Activated CD4-positive, alpha-beta memory T cell treated with anti-CD3 and anti-CD28 coated beads for 36 hours (primary cell): ENCODE results near the gene CACNA2D1. TPM values are rescaled to one million over a fixed set of nuclear protein-coding genes. Genes with fewer than 3 reads are reported as not detected.

Experiments used
- CTCF ChIA-PET: fragments of 350-600 bp; sonication (Branson Sonifier 250); formaldehyde crosslinking; loops from one replicate; lab custom pipeline; 2021; ENCODE audit warnings: antibody characterized with exemption, inconsistent platforms; lab: Charles Lee
- POLR2A ChIA-PET: fragments of 350-600 bp; sonication (Branson Sonifier 250); formaldehyde crosslinking; loops from one replicate; lab custom pipeline; 2021; ENCODE audit warnings: antibody characterized with exemption; lab: Charles Lee
- DNase-seq: peaks from one replicate; pipeline ENCODE4 v3.0.0-alpha.2; 2020
- H3K27ac Mint-ChIP-seq: one replicate; pipeline ENCODE4 v1.8.0; 2021; ENCODE audit warnings: mixed read lengths
- H3K27me3 Mint-ChIP-seq: one replicate; pipeline ENCODE4 v1.8.0; 2021; ENCODE audit warnings: mixed read lengths
- H3K36me3 Mint-ChIP-seq: one replicate; pipeline ENCODE4 v1.8.0; 2021; ENCODE audit warnings: mixed read lengths
- H3K4me1 Mint-ChIP-seq: one replicate; pipeline ENCODE4 v1.8.0; 2021; ENCODE audit warnings: low read depth, mixed read lengths
- H3K4me3 Mint-ChIP-seq: one replicate; pipeline ENCODE4 v1.8.0; 2021; ENCODE audit warnings: mild to moderate bottlenecking, mixed read lengths
- H3K9me3 Mint-ChIP-seq: one replicate; pipeline ENCODE4 v1.8.0; 2021; ENCODE audit warnings: mixed read lengths
- intact Hi-C: fragments of 100-400 bp; cut with micrococcal nuclease; formaldehyde crosslinking; loops from one replicate; pipeline ENCODE4 v1.15.1; 2023
- total RNA-seq, 2 experiments: library from RNA; stranded (reverse); gene quantifications; one replicate each; pipeline ENCODE4 v1.2.3, GENCODE V29; 2021

The CACNA2D1 gene
- total RNA-seq, 2 experiments from 2014 or later = not detected

- H3K9me3 Mint-ChIP-seq = peaks cover 6% of the 10 kb centered on the region
- ChIA-PET CTCF (no interaction called here), POLR2A (no interaction called here)
- intact Hi-C loops = no loop called here
- no peaks in the 10 kb centered on the region for H3K4me1 Mint-ChIP-seq
- H3K4me3 Mint-ChIP-seq = no peak overlapping the region
- no peaks in the 10 kb centered on the region for H3K36me3 Mint-ChIP-seq
- H3K27me3 Mint-ChIP-seq = no peaks in the 10 kb centered on the region
- DNase-seq = no peak
- no peak overlapping the region for H3K27ac Mint-ChIP-seq
These were observed 314.5 kb downstream of the CACNA2D1 start for GRCh38 chr7:82129091-82129490.

- Mint-ChIP-seq H3K9me3 (peaks cover 6% of the 10 kb centered on the region), H3K27me3 (no peaks in the 10 kb centered on the region), H3K4me1 (no peaks in the 10 kb centered on the region), H3K27ac (no peak overlapping the region), H3K4me3 (no peak overlapping the region), H3K36me3 (no peaks in the 10 kb centered on the region)
- CTCF ChIA-PET = no interaction called here
- DNase-seq = no peak
- POLR2A ChIA-PET = no interaction called here
- intact Hi-C loops = no loop called here
These were observed 315.0 kb downstream of the CACNA2D1 start for GRCh38 chr7:82128546-82128945.

- no peak for DNase-seq
- no peak overlapping the region for H3K4me3 Mint-ChIP-seq
- no peaks in the 10 kb centered on the region for H3K36me3 Mint-ChIP-seq
- H3K4me1 Mint-ChIP-seq = no peaks in the 10 kb centered on the region
- ChIA-PET CTCF (no interaction called here), POLR2A (no interaction called here)
- no peaks in the 10 kb centered on the region for H3K27me3 Mint-ChIP-seq
- peaks cover 4% of the 10 kb centered on the region for H3K9me3 Mint-ChIP-seq
- intact Hi-C loops = no loop called here
- no peak overlapping the region for H3K27ac Mint-ChIP-seq
These were observed 317.0 kb downstream of the CACNA2D1 start for GRCh38 chr7:82126576-82126975.

GRCh38 chr7:82124445-82124844 lies 319.1 kb downstream of the CACNA2D1 start:
- intact Hi-C loops = no loop called here
- POLR2A ChIA-PET = no interaction called here
- H3K9me3 Mint-ChIP-seq = peaks cover 4% of the 10 kb centered on the region
- no peak overlapping the region for H3K4me3 Mint-ChIP-seq
- H3K27me3 Mint-ChIP-seq = no peaks in the 10 kb centered on the region
- H3K27ac Mint-ChIP-seq = no peak overlapping the region
- H3K4me1 Mint-ChIP-seq = no peaks in the 10 kb centered on the region
- DNase-seq = no peak
- H3K36me3 Mint-ChIP-seq = no peaks in the 10 kb centered on the region
- CTCF ChIA-PET = no interaction called here

DNA sequence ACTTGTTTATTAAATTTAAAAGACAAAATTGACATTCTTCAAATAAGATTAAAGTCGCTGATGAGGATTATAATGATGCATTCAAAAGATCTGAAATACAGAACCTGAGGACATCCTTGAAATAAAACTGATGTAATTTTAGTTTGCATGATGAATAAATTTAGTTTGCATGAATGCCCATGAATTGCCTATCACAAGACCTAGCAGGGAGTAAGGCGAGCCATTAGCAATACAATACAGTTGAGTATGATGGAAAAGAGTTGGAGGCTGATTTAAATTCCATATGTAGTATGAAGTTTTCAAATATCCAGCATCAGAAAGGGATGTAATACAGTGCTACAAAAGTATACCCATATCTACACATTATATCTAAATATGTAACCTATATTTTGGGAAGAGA lies 321.3 kb downstream of the CACNA2D1 start:
- CTCF ChIA-PET = no interaction called here
- POLR2A ChIA-PET = no interaction called here
- H3K4me3 Mint-ChIP-seq = no peak overlapping the region

DNA sequence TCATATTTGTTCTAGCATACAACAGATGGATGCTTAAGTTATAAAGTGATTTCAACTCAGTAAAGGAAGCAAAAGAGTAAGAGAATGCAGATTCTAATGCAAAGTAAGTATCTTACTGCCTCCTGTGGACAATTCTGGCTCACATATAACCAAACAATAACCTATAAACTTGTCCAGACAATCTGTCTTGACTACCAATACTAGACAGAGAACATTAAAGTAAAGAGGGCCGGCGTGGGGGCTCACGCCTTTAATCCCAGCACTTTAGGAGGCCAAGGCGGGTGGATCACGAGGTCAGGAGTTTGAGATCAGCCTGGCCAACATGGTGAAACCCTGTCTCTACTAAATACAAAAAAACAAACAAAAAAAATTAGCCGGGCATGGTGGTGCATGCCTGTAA lies 329.3 kb downstream of the CACNA2D1 start:
- Mint-ChIP-seq H3K36me3 (no peaks in the 10 kb centered on the region), H3K27ac (no peak overlapping the region), H3K27me3 (no peaks in the 10 kb centered on the region), H3K9me3 (peaks cover 5% of the 10 kb centered on the region), H3K4me3 (no peak overlapping the region), H3K4me1 (no peaks in the 10 kb centered on the region)
- ChIA-PET POLR2A (no interaction called here), CTCF (interaction anchor here (0.7 kb wide), 1 partner anchor 9 kb away, joined by 3 read pairs; no protein-coding TSS in a partner anchor)
- no peak for DNase-seq
- intact Hi-C loops = no loop called here

More for the DNA sequence above, 321.3 kb downstream of the CACNA2D1 start:
- intact Hi-C loops = no loop called here
- Mint-ChIP-seq H3K4me1 (no peaks in the 10 kb centered on the region), H3K36me3 (no peaks in the 10 kb centered on the region), H3K27ac (no peak overlapping the region), H3K9me3 (peaks cover 4% of the 10 kb centered on the region), H3K27me3 (no peaks in the 10 kb centered on the region)
- no peak for DNase-seq

GRCh38 chr7:82110146-82110840 lies 333.3 kb downstream of the CACNA2D1 start:
- ChIA-PET CTCF (no interaction called here), POLR2A (no interaction called here)
- peaks cover 8% of the 10 kb centered on the region for H3K9me3 Mint-ChIP-seq
- intact Hi-C loops = no loop called here
- H3K36me3 Mint-ChIP-seq = no peaks in the 10 kb centered on the region
- H3K4me1 Mint-ChIP-seq = no peaks in the 10 kb centered on the region
- no peak overlapping the region for H3K4me3 Mint-ChIP-seq
- no peak overlapping the region for H3K27ac Mint-ChIP-seq
- no peaks in the 10 kb centered on the region for H3K27me3 Mint-ChIP-seq
- no peak for DNase-seq

DNA sequence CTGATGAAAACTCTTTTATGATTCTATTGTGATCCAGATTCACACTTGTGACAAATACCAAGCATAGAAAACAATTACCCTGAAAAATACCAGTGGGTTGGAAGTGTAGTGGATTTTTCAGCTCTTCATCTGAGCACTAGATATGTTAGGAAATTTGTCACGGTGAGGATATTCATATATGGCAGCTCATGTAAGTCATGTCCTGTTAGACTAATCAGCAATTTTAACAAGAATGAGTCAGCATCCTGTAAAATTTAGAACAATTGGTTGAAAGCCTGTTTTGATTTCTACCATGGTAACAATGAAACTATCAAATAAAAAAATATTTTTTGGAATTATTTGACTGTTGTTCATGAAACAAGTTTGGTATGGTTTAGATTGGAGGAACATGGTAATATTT lies 334.3 kb downstream of the CACNA2D1 start:
- ChIA-PET CTCF (no interaction called here), POLR2A (no interaction called here)
- intact Hi-C loops = no loop called here

DNA sequence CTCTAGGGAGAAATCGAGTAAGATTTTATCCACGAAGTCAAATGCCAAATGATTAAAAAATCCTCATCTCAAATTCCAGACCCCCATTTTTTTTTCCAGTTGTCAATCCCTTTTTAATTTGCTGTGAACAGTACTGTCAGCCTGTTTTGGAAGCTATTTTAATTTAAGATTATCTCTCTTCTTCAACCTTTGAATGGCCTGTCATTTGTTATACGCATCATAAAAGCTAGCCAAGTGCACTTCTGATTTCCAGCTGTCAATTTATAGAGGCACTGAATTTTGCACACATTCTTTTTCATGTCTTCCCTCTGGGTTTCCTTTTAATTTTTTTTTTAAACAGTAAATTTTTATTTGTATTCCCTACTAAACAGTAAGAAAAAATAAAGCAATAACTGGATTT lies 337.4 kb downstream of the CACNA2D1 start:
- H3K36me3 Mint-ChIP-seq = no peaks in the 10 kb centered on the region
- no peak overlapping the region for H3K27ac Mint-ChIP-seq
- intact Hi-C loops = no loop called here
- peaks cover 8% of the 10 kb centered on the region for H3K9me3 Mint-ChIP-seq
- DNase-seq = no peak
- no peaks in the 10 kb centered on the region for H3K4me1 Mint-ChIP-seq
- H3K27me3 Mint-ChIP-seq = no peaks in the 10 kb centered on the region
- CTCF ChIA-PET = no interaction called here
- no peak overlapping the region for H3K4me3 Mint-ChIP-seq
- POLR2A ChIA-PET = no interaction called here

More for the DNA sequence above, 334.3 kb downstream of the CACNA2D1 start:
- Mint-ChIP-seq H3K27ac (no peak overlapping the region), H3K4me3 (no peak overlapping the region), H3K27me3 (no peaks in the 10 kb centered on the region), H3K36me3 (no peaks in the 10 kb centered on the region), H3K9me3 (peaks cover 8% of the 10 kb centered on the region), H3K4me1 (no peaks in the 10 kb centered on the region)
- no peak for DNase-seq

DNA sequence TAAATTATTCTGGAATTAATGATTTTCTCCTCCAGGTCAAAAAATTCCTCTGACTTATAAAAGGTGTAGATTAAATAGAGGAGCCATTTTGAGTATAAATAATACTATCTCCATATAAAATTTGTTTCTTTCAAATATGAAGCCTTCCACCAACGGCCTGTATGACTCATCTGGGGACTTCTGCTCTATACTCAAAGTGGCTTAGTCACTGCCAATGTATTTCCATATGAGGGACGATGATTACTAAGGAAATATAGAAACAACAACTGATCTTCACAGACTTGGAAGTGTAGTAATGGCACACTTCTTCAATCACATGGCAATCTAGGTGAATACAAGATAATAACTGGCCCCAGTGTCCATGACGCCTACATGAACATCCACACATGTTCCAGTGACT lies 338.1 kb downstream of the CACNA2D1 start:
- POLR2A ChIA-PET = no interaction called here
- no peak for DNase-seq
- Mint-ChIP-seq H3K9me3 (peaks cover 4% of the 10 kb centered on the region), H3K36me3 (no peaks in the 10 kb centered on the region), H3K4me1 (no peaks in the 10 kb centered on the region), H3K27ac (no peak overlapping the region), H3K27me3 (no peaks in the 10 kb centered on the region), H3K4me3 (no peak overlapping the region)
- intact Hi-C loops = no loop called here
- CTCF ChIA-PET = no interaction called here

DNA sequence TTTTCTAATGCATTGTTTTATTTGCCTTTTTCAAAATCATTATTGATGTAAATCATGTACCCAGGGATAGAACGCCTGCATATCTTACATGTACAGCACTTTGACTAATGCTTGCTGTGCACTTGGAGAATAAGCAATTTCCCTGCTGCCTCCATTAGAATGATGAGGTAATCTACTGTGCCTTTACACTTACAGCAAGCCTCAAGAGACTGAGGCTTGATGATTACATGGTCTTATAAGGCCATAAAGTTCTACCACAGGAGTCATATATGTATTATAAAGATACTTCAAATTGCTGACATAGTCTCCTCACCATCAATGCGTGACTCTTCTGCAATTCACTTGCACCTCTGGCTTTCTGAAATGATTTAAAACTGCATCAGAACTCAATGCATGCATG lies 345.2 kb downstream of the CACNA2D1 start:
- intact Hi-C loops = no loop called here
- H3K4me3 Mint-ChIP-seq = no peak overlapping the region
- no peak for DNase-seq
- peaks cover 8% of the 10 kb centered on the region for H3K9me3 Mint-ChIP-seq
- CTCF ChIA-PET = no interaction called here
- no peaks in the 10 kb centered on the region for H3K27me3 Mint-ChIP-seq
- H3K27ac Mint-ChIP-seq = no peak overlapping the region
- POLR2A ChIA-PET = no interaction called here
- no peaks in the 10 kb centered on the region for H3K36me3 Mint-ChIP-seq
- no peaks in the 10 kb centered on the region for H3K4me1 Mint-ChIP-seq

- Mint-ChIP-seq H3K4me3 (no peak overlapping the region), H3K9me3 (peaks cover 3% of the 10 kb centered on the region), H3K36me3 (no peaks in the 10 kb centered on the region), H3K4me1 (no peaks in the 10 kb centered on the region), H3K27me3 (no peaks in the 10 kb centered on the region), H3K27ac (no peak overlapping the region)
- CTCF ChIA-PET = no interaction called here
- POLR2A ChIA-PET = no interaction called here
- intact Hi-C loops = no loop called here
- no peak for DNase-seq
These were observed 352.4 kb downstream of the CACNA2D1 start for GRCh38 chr7:82091126-82091684.

GRCh38 chr7:82087099-82087498 lies 356.5 kb downstream of the CACNA2D1 start:
- H3K36me3 Mint-ChIP-seq = no peaks in the 10 kb centered on the region
- H3K27ac Mint-ChIP-seq = no peak overlapping the region
- CTCF ChIA-PET = no interaction called here
- H3K4me1 Mint-ChIP-seq = no peaks in the 10 kb centered on the region
- no peak overlapping the region for H3K4me3 Mint-ChIP-seq
- H3K27me3 Mint-ChIP-seq = no peaks in the 10 kb centered on the region
- H3K9me3 Mint-ChIP-seq = peaks cover 5% of the 10 kb centered on the region
- intact Hi-C loops = no loop called here
- POLR2A ChIA-PET = no interaction called here
- DNase-seq = no peak
